ENCODE data around the gene AKAP10.

- TF ChIP-seq EGR1 (IDR thresholded peaks at IDR 0.05; ENCODE audit: low read depth) (no peak), RAD21 (IDR thresholded peaks at IDR 0.05; ENCODE audit: low read depth) (no peak)
- TF ChIP-seq, protein P1, sequence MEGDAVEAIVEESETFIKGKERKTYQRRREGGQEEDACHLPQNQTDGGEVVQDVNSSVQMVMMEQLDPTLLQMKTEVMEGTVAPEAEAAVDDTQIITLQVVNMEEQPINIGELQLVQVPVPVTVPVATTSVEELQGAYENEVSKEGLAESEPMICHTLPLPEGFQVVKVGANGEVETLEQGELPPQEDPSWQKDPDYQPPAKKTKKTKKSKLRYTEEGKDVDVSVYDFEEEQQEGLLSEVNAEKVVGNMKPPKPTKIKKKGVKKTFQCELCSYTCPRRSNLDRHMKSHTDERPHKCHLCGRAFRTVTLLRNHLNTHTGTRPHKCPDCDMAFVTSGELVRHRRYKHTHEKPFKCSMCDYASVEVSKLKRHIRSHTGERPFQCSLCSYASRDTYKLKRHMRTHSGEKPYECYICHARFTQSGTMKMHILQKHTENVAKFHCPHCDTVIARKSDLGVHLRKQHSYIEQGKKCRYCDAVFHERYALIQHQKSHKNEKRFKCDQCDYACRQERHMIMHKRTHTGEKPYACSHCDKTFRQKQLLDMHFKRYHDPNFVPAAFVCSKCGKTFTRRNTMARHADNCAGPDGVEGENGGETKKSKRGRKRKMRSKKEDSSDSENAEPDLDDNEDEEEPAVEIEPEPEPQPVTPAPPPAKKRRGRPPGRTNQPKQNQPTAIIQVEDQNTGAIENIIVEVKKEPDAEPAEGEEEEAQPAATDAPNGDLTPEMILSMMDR (IDR thresholded peaks at IDR 0.05 in 2 of 3, conservative IDR thresholded peaks at IDR 0.05 in 1 of 3; ENCODE audit: borderline replicate concordance in 1 of 3, insufficient read depth in 1 of 3, low read depth in 2 of 3, low read length in 2 of 3) = no peak
Measured at GRCh38 chr17:19937522-19937921, 40.1 kb downstream of the AKAP10 start.
